GM12878 (cell line): ENCODE results near the gene MCUB. TPM values are rescaled to one million over a fixed set of nuclear protein-coding genes. Genes with fewer than 3 reads are reported as not detected.

Experiments used
- ATAC-seq: fragments of 200-7000 bp; cut with Tn5 transposase; 3 replicates; pipeline ENCODE4 v1.9.1; 2020; ENCODE audit warnings: mild to moderate bottlenecking, moderate library complexity
- BruUV-seq: library from RNA; stranded (reverse); fragments of 400-500 nt; replicated peaks from 2 replicates; lab custom pipeline; 2021; lab: Mats Ljungman, UMichigan
- CTCF ChIA-PET: fragments of 300-600 bp; sonication (Branson Sonifier 250); formaldehyde crosslinking; extraction: SDS; loops from one replicate; lab custom pipeline; 2021; ENCODE audit warnings: inconsistent platforms; lab: Yijun Ruan, JAX
- POLR2A ChIA-PET: fragments of 350-600 bp; formaldehyde crosslinking; extraction: SDS; loops from one replicate; lab custom pipeline; 2021; ENCODE audit warnings: inconsistent platforms; lab: Charles Lee
- RAD21 ChIA-PET: fragments of 300-600 bp; sonication (Branson Sonifier 250); formaldehyde crosslinking; loops from one replicate; lab custom pipeline; 2023; ENCODE audit warnings: antibody characterized with exemption; ENCODE audit not compliant: unreplicated experiment; lab: Charles Lee
- SMC1A ChIA-PET: fragments of 300-600 bp; sonication (Branson Sonifier 250); formaldehyde crosslinking; loops from one replicate; lab custom pipeline; 2023; ENCODE audit not compliant: unreplicated experiment, uncharacterized antibody; lab: Charles Lee
- DNase-seq: peaks from one replicate; pipeline ENCODE4 v3.0.0-alpha.2; 2011; ENCODE audit warnings: low read depth, low spot score
- FAIRE-seq: peaks from 3 replicates; lab custom pipeline; 2011; peaks lifted over from hg19 to GRCh38; lab: Jason Lieb, UNC
- H2AFZ ChIP-seq: 2 replicates; pipeline ENCODE4 v1.6.0; 2011; ENCODE audit warnings: low read depth, low read length, control low read depth; ENCODE audit not compliant: control insufficient read depth
- H3K27ac ChIP-seq: 2 replicates; pipeline ENCODE4 v1.5.1; 2011; ENCODE audit warnings: control low read depth; ENCODE audit not compliant: control insufficient read depth, insufficient read depth
- H3K27me3 ChIP-seq, 2 experiments: replicated peaks in 1 of 2; 2 replicates each; pipeline versions ENCODE4 v1.6.0 to v1.6.1; 2011; ENCODE audit warnings: low read length in 1 of 2; ENCODE audit not compliant: control insufficient read depth in 2 of 2, insufficient read depth in 2 of 2
- H3K36me3 ChIP-seq, 2 experiments: 2 replicates each; pipeline ENCODE4 v1.5.1; 2011; ENCODE audit warnings: low read length in 1 of 2; ENCODE audit not compliant: control insufficient read depth in 2 of 2, insufficient read depth in 2 of 2
- H3K4me1 ChIP-seq: 2 replicates; pipeline ENCODE4 v1.6.1; 2011; ENCODE audit warnings: mild to moderate bottlenecking, low read length, moderate library complexity, mixed read lengths; ENCODE audit not compliant: control insufficient read depth, insufficient read depth
- H3K4me2 ChIP-seq: 2 replicates; pipeline ENCODE4 v1.6.0; 2011; ENCODE audit warnings: control low read depth; ENCODE audit not compliant: control insufficient read depth, insufficient read depth
- H3K4me3 ChIP-seq: fragments of 200-600 bp; sonication (generic); 2 replicates; pipeline ENCODE4 v1.5.1; 2016
- H3K79me2 ChIP-seq: 2 replicates; pipeline ENCODE4 v1.6.0; 2011; ENCODE audit warnings: low read length; ENCODE audit not compliant: control insufficient read depth, insufficient read depth
- H3K9ac ChIP-seq: 2 replicates; pipeline ENCODE4 v1.8.0; 2011; ENCODE audit warnings: low read length, control low read depth, mixed read lengths; ENCODE audit not compliant: control insufficient read depth, insufficient read depth
- H3K9me3 ChIP-seq: replicated peaks from 3 replicates; pipeline ENCODE4 v1.5.1; 2011; ENCODE audit warnings: mild to moderate bottlenecking, low read length; ENCODE audit not compliant: control insufficient read depth, insufficient read depth
- H4K20me1 ChIP-seq: 2 replicates; pipeline ENCODE4 v1.6.0; 2011; ENCODE audit not compliant: control insufficient read depth, insufficient read depth
- ASH2L ChIP-seq: fragments of 300-600, 200-600 bp; sonication (generic); IDR thresholded peaks from 2 replicates; pipeline ENCODE4 v1.6.1; 2017; ENCODE audit warnings: low read depth, mild to moderate bottlenecking, borderline replicate concordance
- BMI1 ChIP-seq: fragments of 450-650 bp; IDR thresholded peaks from 2 replicates; pipeline ENCODE4 v1.6.1; 2016; ENCODE audit warnings: mild to moderate bottlenecking, moderate library complexity, borderline replicate concordance
- CBFB ChIP-seq: IDR thresholded peaks from 2 replicates; pipeline ENCODE4 v1.6.1; 2016; ENCODE audit warnings: antibody characterized with exemption, low read depth
- DPF2 ChIP-seq: fragments of 450-650 bp; IDR thresholded peaks from 2 replicates; pipeline ENCODE4 v1.6.1; 2017; ENCODE audit warnings: mild to moderate bottlenecking
- NFIC ChIP-seq: IDR thresholded peaks from 2 replicates; pipeline ENCODE4 v1.6.1; 2012; ENCODE audit warnings: low read depth, mild to moderate bottlenecking, inconsistent platforms, low read length, moderate library complexity
- NFYB ChIP-seq: IDR thresholded peaks from 2 replicates; pipeline ENCODE4 v1.6.1; 2011; ENCODE audit warnings: low read depth, mild to moderate bottlenecking, low read length, improper control_type of control experiment, moderate library complexity; ENCODE audit not compliant: insufficient read depth
- ZNF274 ChIP-seq: IDR thresholded peaks from one replicate; pipeline ENCODE4 v1.8.0; 2011; ENCODE audit not compliant: insufficient read length, insufficient read depth
- WGBS: methylation state at CpG from one replicate; pipeline ENCODE4 v1.1.6; 2016; ENCODE audit warnings: low lambda C conversion rate; ENCODE audit not compliant: insufficient replicate concordance, insufficient coverage; ENCODE audit errors: missing lambda C conversion rate; 5-methylcytosine and 5-hydroxymethylcytosine counted together
- in situ Hi-C: fragments of 300-500 bp; cut with MboI; formaldehyde crosslinking; loops from 9 replicates; pipeline ENCODE4 v1.14.3; 2018; ENCODE audit warnings: mixed read lengths
- intact Hi-C: fragments of 100-400 bp; cut with micrococcal nuclease; formaldehyde crosslinking; loops from one replicate; pipeline ENCODE4 v1.14.2; 2022; ENCODE audit not compliant: unreplicated experiment
- polyA plus RNA-seq, 11 experiments: library from polyadenylated mRNA; depleted of rRNA in 4 of 11; unstranded in 6 of 11; stranded (reverse) in 5 of 11; fragments of >200 nt; fragmentation: Nextera tagmentation in 4 of 11; fragmentation: Illumina TruSeq in 1 of 11; extraction: Ambion mirVana in 4 of 11; extraction: Trizol in 1 of 11; gene quantifications; 1 replicate in 1 of 11; 2 replicates in 10 of 11; pipeline versions ENCODE4 v1.2.1 to v1.2.3, GENCODE V29; 2011 to 2016; ENCODE audit warnings: inconsistent platforms in 2 of 11, missing spikeins in 2 of 11, low read depth in 1 of 11
- total RNA-seq, 4 experiments: library from RNA; depleted of rRNA in 3 of 4; stranded (reverse); fragments of >200 nt in 3 of 4; fragmentation: Illumina TruSeq in 1 of 4; extraction: Trizol in 1 of 4; gene quantifications; 2 replicates each; pipeline versions ENCODE4 v1.2.1 to v1.2.3, GENCODE V29; 2013 to 2021
- TF ChIP-seq, protein P1 (sequence below): IDR thresholded peaks from 2 replicates; pipeline ENCODE4 v1.6.1; 2011; ENCODE audit warnings: mild to moderate bottlenecking, low read depth, low read length, moderate library complexity; ENCODE audit not compliant: insufficient replicate concordance
- TF ChIP-seq, protein P2 (sequence below): fragments of 450-650 bp; IDR thresholded peaks from 2 replicates; pipeline ENCODE4 v1.6.1; 2016; ENCODE audit warnings: mild to moderate bottlenecking

The MCUB gene
- total and polyA plus RNA-seq, 10 of the 15 experiments (the other 5 are each of a cell fraction or from before 2014, with no cell fraction given) = 4.7 to 63.7 (median 39.4) TPM

DNA sequence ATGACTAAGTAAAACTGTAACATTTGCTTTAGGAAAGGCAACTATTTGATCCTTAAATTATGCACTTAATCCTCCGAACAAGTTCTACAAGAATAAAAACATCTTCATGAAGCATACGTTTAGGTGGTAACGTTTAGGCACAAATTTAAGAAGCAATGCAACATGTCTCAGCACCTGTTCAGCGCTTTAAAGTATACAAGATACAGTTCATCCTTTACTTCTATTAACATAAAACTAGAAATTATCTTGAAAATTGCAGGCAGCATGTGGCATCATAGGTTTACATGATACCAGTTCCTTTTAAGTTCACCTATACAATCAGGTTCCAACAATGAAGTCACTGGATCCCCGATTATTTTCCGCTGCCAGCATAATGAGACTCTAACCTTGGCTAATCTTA is 168.3 kb downstream of the MCUB start (continued):
- TF ChIP-seq NFYB (no peak), DPF2 (no peak), ZNF274 (no peak), BMI1 (no peak), CBFB (no peak)

DNA sequence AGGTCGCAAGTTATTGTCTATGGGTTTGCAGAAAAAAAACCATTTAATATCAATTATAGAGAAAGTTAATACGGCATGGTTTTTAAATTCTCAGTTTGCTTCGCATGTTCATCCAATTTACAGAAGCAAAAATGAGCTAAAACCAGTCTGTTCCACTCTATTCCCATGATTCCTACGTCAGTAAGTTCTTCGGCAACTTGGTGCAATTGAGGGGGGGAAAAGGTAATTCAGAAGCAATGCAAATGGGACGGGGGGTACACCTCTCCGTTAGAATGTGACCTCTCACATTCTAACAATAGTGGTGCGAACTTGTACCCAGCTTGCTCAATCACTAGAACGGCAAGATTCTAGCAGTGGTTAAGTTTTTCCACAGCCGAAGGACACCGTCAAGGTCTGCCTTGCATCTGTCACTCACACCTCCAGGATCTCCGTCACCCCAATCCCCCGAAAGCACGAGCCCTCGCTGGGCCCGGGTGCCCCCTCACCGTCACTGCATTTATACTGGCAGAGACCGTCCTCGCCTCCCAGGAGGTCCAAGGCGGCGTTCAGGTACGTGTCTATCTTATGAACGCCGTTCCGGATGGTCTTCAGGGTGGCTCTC is 169.2 kb downstream of the MCUB start:
- no peaks in the 10 kb centered on the region for H3K9me3 ChIP-seq
- FAIRE-seq = peak; percentile 52
- H2AFZ ChIP-seq = peak overlapping the region; percentile 96
- WGBS = 6% methylated on average over 25 of the region's 25 CpGs
- ATAC-seq = no peak
- no peak for TF ChIP-seq NFIC
- TF ChIP-seq, protein P1, sequence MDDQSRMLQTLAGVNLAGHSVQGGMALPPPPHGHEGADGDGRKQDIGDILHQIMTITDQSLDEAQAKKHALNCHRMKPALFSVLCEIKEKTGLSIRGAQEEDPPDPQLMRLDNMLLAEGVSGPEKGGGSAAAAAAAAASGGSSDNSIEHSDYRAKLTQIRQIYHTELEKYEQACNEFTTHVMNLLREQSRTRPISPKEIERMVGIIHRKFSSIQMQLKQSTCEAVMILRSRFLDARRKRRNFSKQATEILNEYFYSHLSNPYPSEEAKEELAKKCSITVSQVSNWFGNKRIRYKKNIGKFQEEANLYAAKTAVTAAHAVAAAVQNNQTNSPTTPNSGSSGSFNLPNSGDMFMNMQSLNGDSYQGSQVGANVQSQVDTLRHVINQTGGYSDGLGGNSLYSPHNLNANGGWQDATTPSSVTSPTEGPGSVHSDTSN = peak; percentile 30
- TF ChIP-seq, protein P2, sequence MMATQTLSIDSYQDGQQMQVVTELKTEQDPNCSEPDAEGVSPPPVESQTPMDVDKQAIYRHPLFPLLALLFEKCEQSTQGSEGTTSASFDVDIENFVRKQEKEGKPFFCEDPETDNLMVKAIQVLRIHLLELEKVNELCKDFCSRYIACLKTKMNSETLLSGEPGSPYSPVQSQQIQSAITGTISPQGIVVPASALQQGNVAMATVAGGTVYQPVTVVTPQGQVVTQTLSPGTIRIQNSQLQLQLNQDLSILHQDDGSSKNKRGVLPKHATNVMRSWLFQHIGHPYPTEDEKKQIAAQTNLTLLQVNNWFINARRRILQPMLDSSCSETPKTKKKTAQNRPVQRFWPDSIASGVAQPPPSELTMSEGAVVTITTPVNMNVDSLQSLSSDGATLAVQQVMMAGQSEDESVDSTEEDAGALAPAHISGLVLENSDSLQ = peak; percentile 76
- TF ChIP-seq ASH2L = 0 out of 2 replicates have a peak, but pooled peaks have one; percentile 17
- TF ChIP-seq, all 136 proteins: peak for 3
- Histone ChIP-seq H3K79me2 (peaks cover 5% of the 10 kb centered on the region), H3K9ac (peak overlapping the region; percentile 75), H3K27me3 (no peaks in the 10 kb centered on the region), H3K4me2 (peak overlapping the region; percentile 99), H3K27ac (0 out of 2 replicates have a peak overlapping the region, but pooled peaks have one; percentile 21), H4K20me1 (no peaks in the 10 kb centered on the region), H3K4me1 (no peaks in the 10 kb centered on the region), H3K36me3 (no peaks in the 10 kb centered on the region), H3K4me3 (peak overlapping the region; percentile 85)
- ChIA-PET RAD21 (no interaction called here), CTCF (interaction anchor here (1.0 kb wide), 1 partner anchor 165 kb away, joined by 3 read pairs; no protein-coding TSS in a partner anchor), POLR2A (interaction anchor here (0.5 to 2.1 kb wide), 8 partner anchors 22 to 469 kb away, joined by 3 to 13 read pairs (median 6); partner anchors contain the start of genes CASP6, ELOVL6 and GAR1), SMC1A (interaction anchor here (0.6 to 2.0 kb wide), 5 partner anchors 13 to 302 kb away, joined by 3 to 9 read pairs (median 6); partner anchors contain the start of gene CASP6)
- intact Hi-C loops = no loop called here
- BruUV-seq = no TSS peak
- DNase-seq = no peak
- in situ Hi-C loops = no loop called here
